ENCODE data around the gene GIT1.

The GIT1 gene

DNA sequence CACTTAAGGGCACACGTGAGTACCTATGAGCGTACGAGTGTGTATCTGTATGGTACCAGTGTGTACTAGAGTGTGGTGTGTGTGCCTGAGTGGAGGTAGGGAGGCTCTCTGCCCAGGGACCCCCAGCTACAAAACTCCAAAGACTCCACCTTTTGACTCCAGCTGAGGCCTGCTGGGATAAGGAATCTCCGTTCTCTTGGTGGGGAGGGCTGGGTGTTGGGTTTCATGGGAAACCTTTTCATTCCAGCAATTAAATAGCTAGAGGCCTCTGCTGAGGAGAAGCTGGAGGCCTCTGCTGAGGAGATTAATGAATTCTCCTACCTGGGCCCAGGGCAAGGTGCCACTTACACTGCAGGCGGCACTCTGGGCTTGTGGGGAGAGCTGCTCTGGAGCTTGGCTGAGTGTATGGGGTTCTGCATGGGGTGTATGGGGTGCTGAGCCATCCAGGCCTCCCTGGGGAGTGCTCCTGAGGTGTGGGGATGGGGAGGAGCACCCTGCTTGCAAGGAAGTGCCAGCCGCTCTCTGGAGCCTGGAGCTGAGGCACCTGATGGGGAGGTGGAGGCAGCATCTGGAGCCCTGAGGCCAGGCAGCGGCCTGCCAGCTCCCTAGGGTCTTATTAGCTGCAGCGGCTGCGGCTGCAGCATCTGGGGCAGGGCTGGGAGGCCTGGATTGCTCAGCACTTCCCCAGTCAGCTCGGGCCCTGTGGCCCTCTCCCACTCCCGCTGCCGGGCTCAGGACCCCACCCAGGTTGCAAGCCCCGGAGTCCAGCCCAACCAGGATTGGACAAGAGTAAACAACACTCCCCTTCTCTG is 8.1 kb upstream of the GIT1 start:
- peak; percentile 82 for DNase-seq (ENCODE audit: low read depth)
- TF ChIP-seq, protein P1, sequence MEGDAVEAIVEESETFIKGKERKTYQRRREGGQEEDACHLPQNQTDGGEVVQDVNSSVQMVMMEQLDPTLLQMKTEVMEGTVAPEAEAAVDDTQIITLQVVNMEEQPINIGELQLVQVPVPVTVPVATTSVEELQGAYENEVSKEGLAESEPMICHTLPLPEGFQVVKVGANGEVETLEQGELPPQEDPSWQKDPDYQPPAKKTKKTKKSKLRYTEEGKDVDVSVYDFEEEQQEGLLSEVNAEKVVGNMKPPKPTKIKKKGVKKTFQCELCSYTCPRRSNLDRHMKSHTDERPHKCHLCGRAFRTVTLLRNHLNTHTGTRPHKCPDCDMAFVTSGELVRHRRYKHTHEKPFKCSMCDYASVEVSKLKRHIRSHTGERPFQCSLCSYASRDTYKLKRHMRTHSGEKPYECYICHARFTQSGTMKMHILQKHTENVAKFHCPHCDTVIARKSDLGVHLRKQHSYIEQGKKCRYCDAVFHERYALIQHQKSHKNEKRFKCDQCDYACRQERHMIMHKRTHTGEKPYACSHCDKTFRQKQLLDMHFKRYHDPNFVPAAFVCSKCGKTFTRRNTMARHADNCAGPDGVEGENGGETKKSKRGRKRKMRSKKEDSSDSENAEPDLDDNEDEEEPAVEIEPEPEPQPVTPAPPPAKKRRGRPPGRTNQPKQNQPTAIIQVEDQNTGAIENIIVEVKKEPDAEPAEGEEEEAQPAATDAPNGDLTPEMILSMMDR (IDR thresholded peaks at IDR 0.05; ENCODE audit: low read depth, low read length) = no peak
- TF ChIP-seq MYC (IDR thresholded peaks at IDR 0.05; ENCODE audit: low read depth, low read length) = no peak
- TF ChIP-seq, protein P2, sequence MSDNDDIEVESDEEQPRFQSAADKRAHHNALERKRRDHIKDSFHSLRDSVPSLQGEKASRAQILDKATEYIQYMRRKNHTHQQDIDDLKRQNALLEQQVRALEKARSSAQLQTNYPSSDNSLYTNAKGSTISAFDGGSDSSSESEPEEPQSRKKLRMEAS (IDR thresholded peaks at IDR 0.05; ENCODE audit: low read depth, low read length) = no peak
- no peak for TF ChIP-seq POLR2A (IDR thresholded peaks at IDR 0.05; ENCODE audit: extremely low read depth, insufficient read length)
- H3K4me3 ChIP-seq (ENCODE audit: low read depth, low read length) = no peak overlapping the region

DNA sequence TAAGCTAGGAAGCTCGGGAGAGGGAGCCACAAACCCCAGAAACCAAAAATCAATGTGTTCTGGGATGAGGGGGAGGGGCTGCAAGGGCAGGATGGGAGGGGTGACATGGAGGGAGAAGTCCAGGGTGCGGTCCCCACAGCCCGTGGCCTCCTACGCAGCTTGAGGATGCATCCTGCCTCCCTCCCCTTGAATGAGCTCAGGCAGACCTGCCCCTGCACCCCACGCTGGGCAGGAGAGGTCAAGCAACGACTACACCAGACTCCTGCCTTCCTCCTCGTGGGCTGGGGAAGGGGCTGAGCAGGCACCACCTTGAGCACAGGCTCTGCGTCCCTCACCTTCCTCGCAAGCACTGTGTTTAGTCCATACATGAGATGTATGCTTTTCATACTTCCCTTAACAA is 7.4 kb upstream of the GIT1 start:
- DNase-seq (ENCODE audit: low read depth) = peak; percentile 47
- H3K4me3 ChIP-seq (ENCODE audit: low read depth, low read length) = no peak overlapping the region
- no peak for TF ChIP-seq POLR2A (IDR thresholded peaks at IDR 0.05; ENCODE audit: extremely low read depth, insufficient read length)
- no peak for TF ChIP-seq MYC (IDR thresholded peaks at IDR 0.05; ENCODE audit: low read depth, low read length)

DNA sequence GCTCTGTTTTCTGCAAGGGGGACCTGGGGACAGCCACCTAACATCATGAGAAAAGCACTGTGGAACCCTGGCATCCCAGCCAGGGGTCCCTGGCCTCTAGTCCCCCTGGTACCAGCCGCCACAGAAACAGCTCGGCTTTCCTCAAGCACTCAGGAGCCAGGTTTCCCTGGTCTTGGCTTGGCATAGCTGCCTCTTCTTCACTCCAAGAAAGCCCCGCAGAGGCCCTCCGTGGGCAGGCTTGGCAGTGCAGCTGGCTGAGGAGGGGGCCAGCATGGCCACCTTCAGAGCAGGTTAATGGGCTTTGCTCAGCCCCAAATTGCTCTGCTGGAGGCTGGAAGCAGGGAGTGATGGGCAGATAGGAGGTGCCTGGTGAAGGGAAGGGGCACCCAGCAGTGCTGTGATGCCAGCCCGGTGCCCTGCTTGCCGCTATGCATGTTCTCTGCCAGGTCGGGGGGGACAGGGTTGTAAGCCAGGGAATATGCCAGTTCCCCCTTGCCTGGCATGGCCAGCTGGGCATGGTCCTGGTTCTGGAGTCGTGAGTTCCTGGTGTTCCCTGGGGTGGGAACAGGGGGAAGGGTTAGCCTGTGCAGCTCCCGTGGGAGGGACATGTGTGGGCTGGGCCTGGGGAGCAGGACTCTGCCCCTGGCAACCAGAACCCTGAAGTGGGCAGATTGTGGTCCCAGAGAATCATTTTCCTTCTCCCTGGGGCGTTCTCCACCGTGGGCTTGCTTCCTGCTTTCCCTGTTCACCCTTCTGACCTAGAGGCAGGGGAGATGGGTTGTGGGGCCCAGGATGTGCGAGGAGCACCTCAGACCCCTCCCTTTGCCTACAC is 6.7 kb upstream of the GIT1 start:
- no peak for DNase-seq (ENCODE audit: low read depth)
- TF ChIP-seq POLR2A (IDR thresholded peaks at IDR 0.05; ENCODE audit: extremely low read depth, insufficient read length) = no peak
- TF ChIP-seq, protein P2 (IDR thresholded peaks at IDR 0.05; ENCODE audit: low read depth, low read length) = no peak
- no peak for TF ChIP-seq MYC (IDR thresholded peaks at IDR 0.05; ENCODE audit: low read depth, low read length)
- TF ChIP-seq, protein P1 (IDR thresholded peaks at IDR 0.05; ENCODE audit: low read depth, low read length) = no peak
- H3K4me3 ChIP-seq (ENCODE audit: low read depth, low read length) = no peak overlapping the region

DNA sequence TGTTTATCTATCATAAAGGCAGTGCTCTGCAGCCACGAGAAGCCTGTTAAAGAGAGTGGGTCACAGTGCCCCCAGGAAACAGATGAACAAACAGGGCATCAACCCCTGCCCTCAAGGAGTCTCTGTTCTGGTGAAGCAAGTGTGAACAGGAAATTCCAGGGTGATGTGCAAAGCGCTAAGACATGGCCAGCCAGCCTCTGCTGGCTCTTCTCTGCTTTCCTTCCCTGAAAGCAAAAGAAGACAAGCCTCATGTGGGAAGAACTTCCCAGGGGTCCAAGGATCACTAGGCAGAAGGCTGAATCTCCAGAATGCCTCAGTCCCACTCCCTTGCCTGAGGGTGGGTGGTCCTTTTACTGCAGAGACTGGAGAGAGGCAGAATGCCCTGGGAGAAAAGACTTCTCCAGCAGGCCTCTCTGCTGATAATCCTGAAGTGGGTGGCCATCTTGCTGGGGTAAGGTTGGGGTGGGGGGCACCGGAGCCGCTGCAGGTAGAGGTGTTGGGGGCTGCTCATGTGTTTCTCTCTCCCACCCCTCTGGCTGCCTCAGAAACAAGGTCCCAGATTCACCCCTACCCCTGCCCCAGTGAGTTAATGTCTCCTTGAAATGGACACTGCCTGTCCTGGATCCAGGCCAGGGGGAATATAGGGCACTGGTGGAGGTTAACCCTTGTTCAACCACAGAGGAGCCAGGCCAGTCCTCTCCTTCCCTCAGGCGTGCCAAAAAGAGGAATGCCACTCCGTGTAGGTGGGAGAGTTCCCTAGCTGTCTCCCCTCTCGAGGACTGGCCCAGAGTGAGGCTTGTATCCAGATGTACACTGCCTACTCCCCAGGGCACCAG is 5.9 kb upstream of the GIT1 start:
- H3K4me3 ChIP-seq (ENCODE audit: low read depth, low read length) = no peak overlapping the region
- TF ChIP-seq, protein P2 (IDR thresholded peaks at IDR 0.05; ENCODE audit: low read depth, low read length) = no peak
- TF ChIP-seq, protein P1 (IDR thresholded peaks at IDR 0.05; ENCODE audit: low read depth, low read length) = no peak
- TF ChIP-seq POLR2A (IDR thresholded peaks at IDR 0.05; ENCODE audit: extremely low read depth, insufficient read length) (no peak), MYC (IDR thresholded peaks at IDR 0.05; ENCODE audit: low read depth, low read length) (no peak)
- no peak for DNase-seq (ENCODE audit: low read depth)

DNA sequence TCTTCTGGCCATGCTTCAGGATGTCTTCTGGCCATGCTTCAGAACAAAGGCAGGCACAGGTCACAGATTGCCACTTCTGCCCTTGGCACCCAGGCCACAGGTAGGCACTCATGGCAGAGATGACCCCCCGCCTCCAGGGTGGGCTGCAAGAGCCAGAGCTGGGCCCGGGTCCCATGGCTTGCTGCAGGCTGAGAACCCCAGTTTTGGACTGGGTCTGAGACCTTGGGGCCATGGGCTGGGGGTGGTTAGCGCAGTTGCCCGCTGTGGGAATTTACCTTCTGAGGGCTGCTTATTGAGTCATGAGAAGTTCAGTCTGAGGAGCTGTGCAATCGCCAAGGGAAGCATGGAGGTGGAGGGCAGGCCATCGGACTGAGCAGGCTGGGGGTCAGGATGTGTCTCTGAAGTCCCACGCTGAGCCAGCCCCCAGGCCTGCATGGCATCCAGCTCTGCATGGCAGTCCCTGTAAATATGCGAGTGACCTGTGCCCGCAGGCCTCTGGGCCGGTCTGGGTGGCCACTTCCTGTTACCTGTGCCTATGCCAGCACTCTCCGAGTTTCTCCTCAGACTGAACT is 5.2 kb upstream of the GIT1 start:
- no peak overlapping the region for H3K4me3 ChIP-seq (ENCODE audit: low read depth, low read length)
- no peak for DNase-seq (ENCODE audit: low read depth)
- TF ChIP-seq MYC (IDR thresholded peaks at IDR 0.05; ENCODE audit: low read depth, low read length) (no peak), POLR2A (IDR thresholded peaks at IDR 0.05; ENCODE audit: extremely low read depth, insufficient read length) (no peak)
- TF ChIP-seq, protein P2 (IDR thresholded peaks at IDR 0.05; ENCODE audit: low read depth, low read length) = no peak
- TF ChIP-seq, protein P1 (IDR thresholded peaks at IDR 0.05; ENCODE audit: low read depth, low read length) = no peak

Measured in NB4 (cell line).